Suppressor macrophage treated with lipopolysaccharide for 4 hours (primary cell): ENCODE results near the gene OR56A3.
"Not testable (repeated sequence)": the region's sequence is repeated elsewhere in the genome, so short reads cannot be mapped to it uniquely, and the experiment has no call there.

Experiments
- DNase-seq: peaks from one replicate; pipeline ENCODE4 v3.0.0-alpha.2; 2020

OR56A3 gene

DNA sequence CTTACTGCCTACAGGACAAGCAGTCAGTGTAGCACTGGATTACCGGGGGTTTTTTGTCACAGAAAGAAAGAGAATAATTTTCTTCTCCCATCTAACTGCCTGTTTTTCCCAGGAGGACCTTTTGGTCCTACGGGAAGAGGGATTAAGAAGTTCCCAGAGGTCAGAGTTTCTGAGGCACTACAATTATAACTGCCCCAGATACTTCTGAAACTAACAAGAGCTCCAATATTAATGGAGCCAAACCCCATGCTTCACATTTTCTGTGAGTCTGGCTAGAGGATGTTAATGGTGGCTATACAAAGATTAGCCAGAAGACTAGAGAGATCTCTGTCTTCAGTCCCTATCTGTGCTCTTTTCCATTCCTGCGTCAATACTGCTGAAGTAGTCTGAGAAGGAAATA, at the start of gene OR56A3:
Gene OR56A3 (plus strand): TSS at position 301 of the 400 bp plus-strand sequence. CDS start 5,096 bp downstream, outside the sequence.
- no peak for DNase-seq

GRCh38 chr11:5892908-5893307, 49.1 kb upstream of the OR56A3 start, which contains the start of gene OR52E5:
Gene OR52E5 (plus strand): TSS chr11:5893208. CDS start chr11:5900777, 7,569 bp downstream.
- no peak for DNase-seq

- DNase-seq: no peak
Observed at GRCh38 chr11:5899534-5899933, 42.5 kb upstream of the OR56A3 start.

DNA sequence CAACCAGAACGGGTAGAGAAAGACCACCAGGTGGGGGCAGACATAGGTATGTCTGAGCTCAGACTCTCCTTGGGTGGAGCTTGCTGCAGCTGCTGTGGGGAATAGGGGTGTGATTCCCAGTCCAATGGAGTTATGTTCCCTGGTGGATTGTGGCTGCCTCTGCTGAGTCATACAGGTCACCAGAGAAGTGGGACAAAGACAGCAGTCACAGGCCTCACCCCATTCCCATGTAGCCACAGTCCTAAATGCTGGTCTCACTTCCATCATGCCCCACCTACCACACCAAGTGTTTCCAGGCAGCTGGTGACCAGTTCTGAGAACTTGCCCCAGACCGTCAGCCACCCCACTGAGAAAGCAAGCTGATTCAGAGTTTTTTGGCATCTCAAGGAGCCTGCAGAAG, 31.5 kb upstream of the OR56A3 start:
- DNase-seq: no peak

- peak; percentile 34 for DNase-seq
Observed at GRCh38 chr11:5922749-5923426, 19.2 kb upstream of the OR56A3 start.

DNA sequence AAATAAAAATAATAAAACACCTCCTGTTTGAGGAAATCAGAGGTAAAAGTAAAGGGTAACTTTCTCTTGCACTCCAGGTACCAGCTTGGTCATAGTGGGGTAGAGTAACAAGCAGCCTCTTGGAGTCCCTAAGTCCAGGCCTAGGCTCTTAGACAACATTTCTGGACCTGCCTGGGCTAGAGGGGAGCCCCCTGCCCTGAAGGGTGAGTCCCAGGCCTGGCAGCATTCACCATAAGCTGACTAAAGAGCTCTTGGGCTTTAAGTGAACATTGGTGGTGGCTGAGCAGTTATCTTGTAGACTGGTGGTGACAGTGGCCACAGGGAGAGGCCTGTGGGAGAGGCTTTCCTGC, 18.6 kb upstream of the OR56A3 start:
- no peak for DNase-seq

GRCh38 chr11:5923794-5924193, 18.3 kb upstream of the OR56A3 start:
- peak; percentile 9 for DNase-seq

DNA sequence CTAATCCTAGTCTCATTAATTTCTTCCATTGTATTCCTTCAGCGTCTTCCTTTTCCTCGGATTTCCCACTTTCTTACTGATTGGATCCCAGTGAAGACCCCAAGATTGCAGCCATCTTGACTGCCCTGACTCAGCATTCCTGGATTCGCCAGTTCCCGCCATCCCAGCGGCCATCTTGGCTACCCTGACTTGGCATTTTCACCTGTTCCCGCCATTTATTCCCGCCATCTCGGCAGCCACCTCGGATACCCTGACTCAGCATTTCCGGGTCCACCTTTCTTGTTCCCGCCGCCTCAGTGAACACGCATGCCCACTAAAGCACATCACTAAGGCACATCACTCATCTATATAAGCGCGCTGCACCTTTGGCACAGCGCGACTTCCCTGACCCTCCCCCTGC, 13.8 kb upstream of the OR56A3 start:
- DNase-seq: no peak

DNA sequence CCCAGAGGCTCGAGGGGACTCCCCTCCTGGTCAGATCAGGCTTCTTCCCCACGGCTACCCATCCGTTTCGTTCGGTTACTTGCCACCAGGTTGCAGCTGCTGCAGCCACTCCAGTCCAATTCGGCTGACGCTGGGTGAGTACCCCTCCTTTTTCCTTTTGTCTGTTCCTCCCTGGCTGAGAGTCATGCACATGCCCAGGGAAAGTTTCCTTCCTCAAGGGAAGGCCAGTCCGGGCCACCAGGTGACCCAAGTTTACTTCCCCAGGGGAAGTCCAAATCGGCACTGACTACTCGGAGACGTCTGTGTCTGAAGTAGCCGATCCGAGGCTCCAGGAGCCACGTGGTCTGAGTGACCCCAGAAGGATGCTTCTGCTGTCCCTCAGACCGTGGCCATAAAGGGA, 13.2 kb upstream of the OR56A3 start:
- no peak for DNase-seq

DNA sequence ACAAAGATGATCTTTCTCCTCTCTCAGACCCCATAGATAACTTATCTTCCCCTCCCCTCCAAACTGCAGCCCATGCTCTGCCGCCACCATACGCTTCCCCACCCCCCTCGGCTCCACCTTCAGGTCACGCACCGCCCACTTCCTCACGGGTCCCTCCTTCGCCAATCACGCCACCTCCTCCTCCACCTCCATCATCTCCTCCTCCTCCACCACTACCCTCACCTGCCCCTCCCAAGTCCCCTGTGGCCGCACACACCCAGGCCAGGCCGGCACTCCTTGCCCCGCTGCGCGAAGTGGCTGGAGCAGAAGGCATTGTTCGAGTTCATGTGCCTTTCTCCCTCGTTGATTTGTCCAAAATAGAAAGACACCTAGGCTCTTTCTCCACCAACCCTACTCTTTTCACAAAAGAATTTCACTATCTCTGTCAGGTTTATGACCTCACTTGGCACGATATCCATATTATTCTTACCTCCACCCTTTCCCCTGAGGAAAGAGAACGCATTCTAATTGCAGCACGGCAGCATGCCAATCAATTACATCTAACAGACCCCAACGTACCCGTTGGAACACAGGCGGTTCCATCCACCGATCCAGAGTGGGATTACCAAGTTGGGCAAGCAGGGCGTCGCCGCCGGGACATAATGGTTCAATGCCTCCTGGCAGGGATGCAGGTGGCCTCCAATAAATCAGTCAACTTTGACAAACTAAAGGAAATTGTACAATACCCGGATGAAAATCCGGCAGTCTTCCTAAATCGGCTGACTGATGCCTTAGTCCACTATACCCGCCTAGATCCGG, 12.3 kb upstream of the OR56A3 start:
- no peak for DNase-seq

GRCh38 chr11:5930614-5931013, 11.4 kb upstream of the OR56A3 start:
- DNase-seq: no peak

- no peak for DNase-seq
Observed at GRCh38 chr11:5931061-5931460, 11.0 kb upstream of the OR56A3 start.

GRCh38 chr11:5932671-5933070, 9.4 kb upstream of the OR56A3 start:
- no peak for DNase-seq

DNA sequence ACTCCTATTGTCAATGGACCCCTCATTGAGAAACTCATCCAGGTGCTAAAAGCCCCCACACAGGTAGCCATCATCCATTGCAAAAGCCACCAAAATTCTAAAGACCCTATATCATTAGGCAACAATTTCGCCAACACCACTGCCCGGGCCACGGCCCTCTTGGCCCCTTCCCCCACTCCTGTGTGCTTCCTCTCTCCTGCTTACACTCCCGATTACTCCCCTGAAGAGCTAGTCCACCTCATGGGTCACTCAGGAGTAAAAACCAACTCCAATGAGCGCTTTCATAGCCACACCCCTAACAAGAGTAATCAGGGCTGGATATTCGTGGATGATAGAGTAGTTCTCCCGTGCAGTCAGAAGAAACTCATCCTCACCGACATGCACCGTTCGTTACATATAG, 8.9 kb upstream of the OR56A3 start:
- no peak for DNase-seq

DNA sequence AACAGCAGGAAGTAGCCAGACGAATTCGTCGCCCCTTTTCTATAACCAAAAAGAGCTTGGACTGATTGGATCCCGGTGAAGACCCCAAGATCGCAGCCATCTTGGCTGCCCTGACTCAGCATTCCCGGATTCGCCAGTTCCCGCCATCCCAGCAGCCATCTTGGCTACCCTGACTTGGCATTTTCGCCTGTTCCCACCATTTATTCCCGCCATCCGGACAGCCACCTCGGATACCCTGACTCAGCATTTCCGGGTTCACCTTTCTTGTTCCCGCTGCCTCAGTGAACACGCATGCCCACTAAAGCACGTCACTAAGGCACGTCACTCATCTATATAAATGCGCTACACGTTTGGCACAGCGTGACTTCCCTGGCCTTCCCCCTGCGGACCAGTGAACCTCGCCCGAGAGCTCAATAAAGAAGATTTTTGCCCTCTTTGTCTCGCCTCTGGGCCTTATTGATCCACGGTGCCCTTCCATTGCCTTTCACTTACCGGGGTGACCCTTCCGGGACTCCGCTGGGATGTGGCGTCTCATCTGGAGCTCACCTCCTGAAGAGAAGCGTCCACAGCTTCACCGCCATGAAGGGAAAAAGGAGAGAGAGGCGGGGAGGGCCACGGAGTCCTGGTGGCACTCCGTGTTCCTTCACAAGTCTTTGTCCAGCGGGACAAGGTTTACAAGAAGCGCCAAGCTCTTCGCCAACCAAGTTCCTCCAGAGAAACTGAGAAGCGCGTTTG, 4.0 kb upstream of the OR56A3 start:
- no peak for DNase-seq

GRCh38 chr11:5938603-5938965, 3.5 kb upstream of the OR56A3 start:
- DNase-seq: no peak

DNA sequence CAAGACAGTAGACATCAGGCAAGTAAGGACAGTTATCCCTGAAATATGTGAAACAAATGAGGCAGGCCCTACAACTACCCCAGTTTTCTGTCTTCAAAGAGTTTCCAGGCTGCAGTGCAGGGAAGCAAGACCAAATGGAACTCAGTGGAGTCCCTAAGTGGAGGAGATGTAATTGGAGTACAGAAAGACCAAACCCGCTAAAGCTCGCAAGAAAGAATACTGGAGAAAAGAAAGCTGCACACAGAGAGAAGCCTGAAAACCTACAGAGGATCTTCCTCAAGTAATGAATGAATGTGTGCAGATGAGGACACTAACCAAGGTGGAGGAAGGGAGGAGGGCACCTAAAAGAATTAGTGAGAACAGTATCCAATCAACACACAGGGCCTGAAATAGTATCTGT, 1.3 kb upstream of the OR56A3 start:
- DNase-seq: no peak

GRCh38 chr11:5955586-5955985, 13.5 kb downstream of the OR56A3 start:
- no peak for DNase-seq

GRCh38 chr11:5960704-5961320, 18.8 kb downstream of the OR56A3 start:
- DNase-seq: not testable (repeated sequence)

- no peak for DNase-seq
Observed at GRCh38 chr11:5966958-5967357, 24.9 kb downstream of the OR56A3 start.

GRCh38 chr11:5967708-5968107, 25.7 kb downstream of the OR56A3 start:
- DNase-seq: no peak

DNA sequence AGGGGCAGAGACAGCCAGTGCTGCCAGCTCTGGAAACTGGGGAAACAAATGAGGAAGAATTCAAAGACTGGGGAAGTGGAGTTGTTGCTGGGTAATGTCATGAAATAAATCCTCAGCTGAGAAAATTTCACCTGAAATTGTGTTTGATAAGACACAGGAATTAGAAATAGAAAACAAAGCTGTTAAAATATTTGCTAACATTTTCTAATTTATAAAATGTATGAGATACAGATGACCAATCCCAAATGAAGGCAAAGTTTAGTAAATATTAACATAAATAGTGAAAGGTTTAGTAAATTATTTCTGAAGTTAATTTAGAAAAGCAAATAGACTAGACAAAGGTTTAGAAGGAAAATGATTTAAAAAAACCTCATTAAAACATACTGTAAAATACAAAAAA, 26.3 kb downstream of the OR56A3 start, which contains the start of gene OR56A5:
Gene OR56A5 (minus strand): TSS at position 101 of the 400 bp plus-strand sequence. CDS start 0 bp downstream, at position 101.
- DNase-seq: no peak

GRCh38 chr11:5973530-5973929, 31.5 kb downstream of the OR56A3 start:
- no peak for DNase-seq
